ENCODE results near the gene NOXO1.
"Not testable (repeated sequence)": the region's sequence is repeated elsewhere in the genome, so short reads cannot be mapped to it uniquely, and the experiment has no call there.

The NOXO1 gene

GRCh38 chr16:1981398-1981836 lies at the start of gene NOXO1:
Gene NOXO1 (minus strand): TSS chr16:1981469. CDS start chr16:1981179, 290 bp downstream.
- no peak for DNase-seq

- no peak for DNase-seq
Measured at GRCh38 chr16:2030036-2030435, 48.8 kb upstream of the NOXO1 start.

GRCh38 chr16:2029350-2029749 lies 48.1 kb upstream of the NOXO1 start:
- DNase-seq = no peak

- no peak for DNase-seq
Measured at GRCh38 chr16:2028620-2029220, 47.5 kb upstream of the NOXO1 start.

- no peak for DNase-seq
Measured at GRCh38 chr16:2028146-2028545, 46.9 kb upstream of the NOXO1 start.

GRCh38 chr16:2027024-2028010 lies 46.0 kb upstream of the NOXO1 start:
- no peak for DNase-seq

GRCh38 chr16:2026461-2027023 lies 45.3 kb upstream of the NOXO1 start, which contains the start of gene NHERF2:
Gene NHERF2 (plus strand): TSS chr16:2026902. CDS start chr16:2027006, 104 bp downstream.
- no peak for DNase-seq

GRCh38 chr16:2025878-2026460 lies 44.7 kb upstream of the NOXO1 start:
- no peak for DNase-seq

- DNase-seq = no peak
Measured at GRCh38 chr16:2025251-2025650, 44.0 kb upstream of the NOXO1 start.

GRCh38 chr16:2024032-2024420 lies 42.8 kb upstream of the NOXO1 start:
- DNase-seq = no peak

- peak; percentile 93 for DNase-seq
Measured at GRCh38 chr16:2023092-2024031, 42.1 kb upstream of the NOXO1 start.

GRCh38 chr16:2022723-2023091 lies 41.4 kb upstream of the NOXO1 start:
- no peak for DNase-seq

GRCh38 chr16:2019921-2020831 lies 38.9 kb upstream of the NOXO1 start:
- no peak for DNase-seq

GRCh38 chr16:2019518-2019920 lies 38.2 kb upstream of the NOXO1 start, which contains the start of gene NPW:
Gene NPW (plus strand): TSS chr16:2019785.
- DNase-seq = peak; percentile 43

GRCh38 chr16:2016407-2016922 lies 35.2 kb upstream of the NOXO1 start:
- DNase-seq = no peak

GRCh38 chr16:2015947-2016208 lies 34.6 kb upstream of the NOXO1 start:
- DNase-seq = no peak

GRCh38 chr16:2015117-2015946 lies 34.1 kb upstream of the NOXO1 start:
- no peak for DNase-seq

GRCh38 chr16:2013527-2013926 lies 32.3 kb upstream of the NOXO1 start:
- no peak for DNase-seq

GRCh38 chr16:2011726-2012125 lies 30.5 kb upstream of the NOXO1 start:
- not testable (repeated sequence) for DNase-seq

Measured in stimulated activated CD4-positive, alpha-beta T cell treated with anti-CD3 and anti-CD28 coated beads, Interleukin-1b, Interleukin-23, amount 100 ng/mL, for 48 hours (primary cell).